ENCODE results near the gene OGFRL1. TPM values are rescaled to one million over a fixed set of nuclear protein-coding genes. Genes with fewer than 3 reads are reported as not detected.

The OGFRL1 gene
- polyA plus RNA-seq, 4 donors: 13.3 to 25.6 (median 20.4) TPM

DNA sequence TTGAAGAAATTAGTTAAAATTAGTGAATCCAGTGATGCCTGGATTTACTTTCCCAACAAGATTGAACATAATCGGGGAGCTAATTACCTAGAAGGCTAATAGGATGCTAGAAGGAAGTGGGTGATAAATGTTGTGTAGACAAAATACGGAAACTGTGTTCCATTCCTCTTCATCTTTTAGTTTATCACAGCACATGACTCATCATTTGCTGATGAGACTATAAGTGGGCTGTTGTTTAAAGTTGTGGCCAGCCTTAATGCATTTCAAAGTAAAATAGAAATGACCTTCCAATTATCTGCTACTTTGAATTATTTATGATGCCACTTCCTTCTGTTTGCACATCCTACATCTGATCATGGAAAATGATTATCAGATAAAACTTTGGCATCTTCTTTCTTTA is 43.4 kb downstream of the OGFRL1 start:
- DNase-seq (ENCODE audit: low read depth in 4 of 4, low spot score in 3 of 4): no peak

DNA sequence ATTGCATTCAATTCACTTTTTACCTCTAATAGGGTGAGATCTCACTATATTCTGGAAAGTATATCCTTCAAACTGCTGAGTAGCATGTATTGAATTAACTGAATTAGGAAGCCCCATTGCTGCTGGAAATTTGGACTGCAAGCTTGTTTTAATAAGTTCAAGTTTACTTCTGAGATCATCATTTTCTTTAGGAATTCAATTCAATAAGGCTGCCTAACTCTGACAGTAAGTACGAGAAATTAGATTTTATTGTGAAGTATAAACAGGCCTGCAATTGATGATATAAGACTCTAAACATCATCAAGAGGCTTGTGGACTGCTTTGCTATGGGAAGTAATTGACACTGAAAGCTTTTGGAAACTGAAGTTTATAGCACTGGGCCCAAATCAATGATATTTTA is 44.4 kb downstream of the OGFRL1 start:
- no peak for DNase-seq (ENCODE audit: low read depth in 4 of 4, low spot score in 3 of 4)

DNA sequence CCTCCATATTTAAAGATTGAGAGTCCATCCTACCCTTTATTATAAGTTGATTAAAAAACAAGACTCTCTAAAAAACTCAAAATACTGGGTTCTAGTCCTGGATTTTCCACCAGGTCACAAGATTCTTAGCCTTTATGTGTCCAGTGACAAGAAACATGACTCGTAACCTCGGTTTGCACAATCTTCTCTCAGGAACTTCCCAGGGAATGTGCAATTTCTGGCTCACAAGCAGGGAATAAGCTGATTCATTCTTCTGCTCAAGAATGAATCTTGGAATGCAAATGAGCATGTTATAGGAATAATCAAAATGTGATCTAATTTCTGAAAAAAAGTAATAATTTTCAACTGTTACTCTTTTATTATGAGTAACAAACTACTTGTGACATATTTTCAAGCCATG is 45.1 kb downstream of the OGFRL1 start:
- no peak for DNase-seq (ENCODE audit: low read depth in 4 of 4, low spot score in 3 of 4)

DNA sequence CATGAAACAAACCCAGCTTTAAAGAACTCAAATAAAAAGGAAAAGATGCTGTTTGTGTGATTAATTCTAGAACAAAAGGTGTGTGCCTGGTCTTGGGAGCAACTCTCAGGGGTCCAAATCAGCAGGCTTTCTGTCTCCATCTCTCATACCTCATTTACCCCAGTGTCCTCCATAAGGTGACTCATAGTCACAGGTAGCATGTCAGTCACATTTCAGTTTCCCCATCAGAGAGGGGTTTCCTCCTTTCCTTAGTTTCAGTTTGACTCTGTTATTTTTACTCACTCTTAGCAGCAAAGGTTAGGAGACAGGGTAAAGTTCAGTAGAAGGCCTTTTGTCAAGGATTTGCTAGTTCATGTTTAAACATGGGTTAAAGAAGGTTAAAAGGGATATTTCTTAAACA is 46.2 kb downstream of the OGFRL1 start:
- DNase-seq (ENCODE audit: low read depth in 4 of 4, low spot score in 3 of 4): no peak

DNA sequence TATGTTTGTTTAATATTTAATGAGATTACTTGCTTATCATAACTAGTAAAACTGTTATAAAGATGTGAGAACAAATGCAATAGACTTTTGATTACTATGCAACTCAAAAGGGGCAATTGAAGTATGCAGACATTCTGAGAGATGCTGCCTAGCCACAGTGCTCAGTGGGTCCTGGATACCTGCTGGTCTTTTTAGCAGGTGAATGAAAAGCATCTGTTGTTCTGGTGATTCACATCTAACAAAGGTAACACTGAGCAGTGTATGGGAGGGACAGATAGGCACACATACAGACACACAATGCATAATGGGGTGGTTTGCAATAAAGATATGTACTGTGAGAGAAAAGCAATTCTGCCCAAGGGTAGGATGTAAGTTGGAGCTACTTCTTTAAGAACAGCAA is 46.9 kb downstream of the OGFRL1 start:
- no peak for DNase-seq (ENCODE audit: low read depth in 4 of 4, low spot score in 3 of 4)

DNA sequence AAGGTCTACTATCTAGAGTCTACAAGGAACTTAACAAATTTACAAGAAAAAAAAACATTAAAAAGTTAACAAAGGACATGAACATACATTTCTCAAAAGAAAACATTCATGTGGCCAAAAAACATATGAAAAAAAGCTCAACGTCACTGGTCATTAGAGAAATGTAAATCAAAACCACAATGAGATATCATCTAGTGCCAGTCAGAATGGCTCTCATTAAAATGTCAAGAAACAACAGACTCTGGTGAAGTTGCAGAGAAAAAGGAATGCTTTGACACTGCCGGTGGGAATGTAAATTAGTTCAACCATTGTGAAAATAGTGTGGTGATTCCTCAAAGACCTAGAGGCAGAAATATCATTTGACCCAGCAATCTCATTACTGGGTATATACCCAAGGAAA is 48.3 kb downstream of the OGFRL1 start:
- DNase-seq (ENCODE audit: low read depth in 4 of 4, low spot score in 3 of 4): no peak

DNA sequence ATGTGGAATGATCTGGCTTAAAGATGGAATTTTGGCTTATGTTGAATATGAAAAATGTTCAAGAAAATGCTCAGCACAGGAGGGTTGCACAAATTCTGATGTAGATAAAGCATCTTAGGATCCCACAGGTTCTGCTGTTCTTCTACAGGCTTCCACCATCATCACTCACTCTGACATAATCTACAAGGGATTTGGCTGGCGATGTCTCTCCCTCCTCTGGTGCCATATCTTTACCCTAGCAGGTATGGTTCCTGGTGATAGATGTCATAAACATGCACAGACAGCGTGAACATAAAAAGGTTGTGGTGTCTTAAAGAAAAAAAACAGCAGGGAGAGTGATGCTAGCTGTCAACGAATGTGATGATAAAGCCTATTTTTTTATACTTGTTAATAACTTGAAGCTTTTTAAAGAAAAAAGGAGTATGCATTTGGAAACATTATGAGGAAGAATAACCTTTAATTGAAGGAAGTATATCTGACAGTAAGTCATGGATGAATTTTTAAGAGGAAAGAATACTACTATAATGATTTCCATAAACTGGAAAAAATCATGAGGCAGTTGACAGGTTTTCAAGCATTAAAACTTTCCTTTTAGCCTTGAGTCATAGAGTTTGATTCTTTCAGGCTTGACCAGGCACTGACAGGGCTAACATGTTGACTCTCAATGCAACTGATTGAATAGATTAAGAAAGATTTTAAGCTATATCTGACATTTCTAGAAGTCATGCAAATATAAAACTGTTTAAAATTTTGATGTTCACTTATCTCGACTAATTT is 50.1 kb downstream of the OGFRL1 start:
- no peak for DNase-seq (ENCODE audit: low read depth in 4 of 4, low spot score in 3 of 4)

DNA sequence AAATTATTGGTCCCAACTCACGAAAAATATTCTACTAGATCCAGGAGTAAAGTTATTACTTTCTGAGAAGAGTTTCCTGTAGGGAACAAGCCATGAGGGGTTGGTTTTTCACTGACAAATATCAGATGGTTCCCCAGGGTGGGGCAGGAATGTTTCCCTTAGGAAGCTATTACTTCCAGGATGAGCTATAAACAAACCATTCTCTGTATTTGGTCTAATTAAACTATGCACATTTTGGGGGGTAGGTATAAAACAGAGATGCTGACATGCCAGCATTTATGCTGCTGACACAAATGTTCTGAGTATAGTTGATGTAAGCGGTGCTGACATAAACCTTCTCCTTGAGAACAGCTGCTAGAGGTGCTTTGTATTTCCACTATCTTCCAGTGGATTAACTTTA is 54.2 kb downstream of the OGFRL1 start:
- no peak for DNase-seq (ENCODE audit: low read depth in 4 of 4, low spot score in 3 of 4)

DNA sequence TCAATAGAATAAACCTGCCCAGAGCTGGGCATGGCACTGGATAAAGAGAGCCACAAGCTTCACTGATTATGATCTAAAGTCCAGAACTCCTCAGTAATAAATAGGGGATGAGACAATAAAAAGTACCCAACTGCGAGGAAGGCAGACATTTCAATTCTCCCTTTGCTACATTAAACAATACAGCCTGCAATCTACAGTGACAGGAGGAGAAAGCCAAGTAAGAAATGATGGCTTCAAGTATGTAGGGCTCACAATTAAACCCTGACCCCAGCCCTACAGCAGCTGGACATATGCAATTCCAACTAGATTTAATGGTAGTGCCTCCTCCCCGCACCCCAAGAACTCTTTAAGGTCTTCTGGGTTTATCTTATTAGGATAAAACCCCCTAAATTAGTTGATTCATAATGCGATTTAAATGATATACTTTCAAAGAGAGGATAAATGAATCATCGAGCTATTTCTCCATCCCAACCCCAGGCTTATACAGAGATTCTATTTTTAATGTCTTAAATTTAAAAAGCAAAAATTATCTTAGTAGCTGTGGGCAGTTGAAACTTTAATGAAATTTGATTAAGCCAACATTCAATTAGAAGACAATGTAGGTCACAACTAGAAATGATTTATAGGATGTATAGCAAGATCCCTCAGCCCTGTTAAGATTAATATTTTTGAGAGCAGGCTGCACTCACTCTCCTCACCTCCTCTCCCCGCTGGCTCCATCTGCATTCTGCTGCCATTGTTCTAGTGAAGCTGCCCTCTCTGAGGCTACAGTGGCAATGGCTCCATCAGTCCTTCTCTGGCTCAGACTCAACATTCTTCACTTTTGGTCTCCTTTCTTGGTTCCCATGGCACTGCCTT is 57.1 kb downstream of the OGFRL1 start:
- no peak for DNase-seq (ENCODE audit: low read depth in 4 of 4, low spot score in 3 of 4)

DNA sequence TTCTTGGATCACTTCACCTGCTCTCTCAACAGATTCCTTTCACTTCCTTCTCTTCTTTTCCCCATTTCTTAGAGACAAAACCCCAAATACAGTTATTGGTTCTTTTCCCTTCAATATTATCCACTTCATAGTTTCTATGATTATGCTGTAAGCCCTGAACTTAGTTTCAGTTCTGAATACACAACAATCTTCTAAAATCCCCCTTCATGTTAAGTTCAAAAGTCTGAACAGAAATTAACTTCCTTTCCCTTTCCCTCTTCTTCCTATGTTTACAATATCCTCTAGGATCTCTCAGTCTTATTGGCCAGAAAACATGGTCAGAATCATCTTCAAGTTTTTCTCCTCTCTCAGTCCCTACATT is 57.7 kb downstream of the OGFRL1 start:
- no peak for DNase-seq (ENCODE audit: low read depth in 4 of 4, low spot score in 3 of 4)

DNA sequence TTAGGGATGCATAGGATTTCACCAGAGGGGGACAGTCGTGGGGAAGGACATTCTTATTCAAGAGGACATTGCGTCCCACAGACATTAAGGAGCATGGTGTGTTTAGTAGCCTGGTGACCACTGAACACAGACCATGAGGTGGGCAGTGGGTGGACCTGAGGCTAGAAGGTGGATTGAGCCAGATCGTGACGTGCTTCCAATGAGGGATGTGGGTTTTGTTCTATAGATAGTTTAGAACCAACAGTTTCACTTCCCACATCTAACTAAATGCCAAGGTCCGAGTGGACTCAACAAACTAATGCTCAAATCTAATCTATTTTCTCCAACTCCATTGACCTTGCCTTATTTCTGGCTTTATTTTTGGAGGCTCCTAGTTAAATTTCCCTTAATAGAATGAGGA is 58.5 kb downstream of the OGFRL1 start:
- no peak for DNase-seq (ENCODE audit: low read depth in 4 of 4, low spot score in 3 of 4)

DNA sequence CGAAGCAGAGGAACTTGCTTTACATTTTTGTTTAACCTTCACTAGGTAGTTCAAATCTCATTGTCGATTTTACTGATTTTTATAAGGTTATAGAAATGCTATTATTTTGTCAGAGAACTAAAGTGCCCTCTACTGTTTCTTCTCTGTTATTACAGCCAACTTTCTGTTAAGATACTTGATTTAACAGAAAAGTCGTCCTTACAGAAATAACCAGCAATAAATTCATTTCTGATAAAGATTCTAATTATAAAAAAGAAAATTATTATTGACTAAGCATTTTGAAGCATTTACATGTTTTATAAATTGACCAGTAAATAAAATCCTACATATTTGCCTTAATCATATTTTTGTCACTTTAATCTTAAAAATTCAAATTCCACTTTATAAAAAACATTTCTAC is 60.8 kb downstream of the OGFRL1 start:
- DNase-seq (ENCODE audit: low read depth in 4 of 4, low spot score in 3 of 4): no peak

DNA sequence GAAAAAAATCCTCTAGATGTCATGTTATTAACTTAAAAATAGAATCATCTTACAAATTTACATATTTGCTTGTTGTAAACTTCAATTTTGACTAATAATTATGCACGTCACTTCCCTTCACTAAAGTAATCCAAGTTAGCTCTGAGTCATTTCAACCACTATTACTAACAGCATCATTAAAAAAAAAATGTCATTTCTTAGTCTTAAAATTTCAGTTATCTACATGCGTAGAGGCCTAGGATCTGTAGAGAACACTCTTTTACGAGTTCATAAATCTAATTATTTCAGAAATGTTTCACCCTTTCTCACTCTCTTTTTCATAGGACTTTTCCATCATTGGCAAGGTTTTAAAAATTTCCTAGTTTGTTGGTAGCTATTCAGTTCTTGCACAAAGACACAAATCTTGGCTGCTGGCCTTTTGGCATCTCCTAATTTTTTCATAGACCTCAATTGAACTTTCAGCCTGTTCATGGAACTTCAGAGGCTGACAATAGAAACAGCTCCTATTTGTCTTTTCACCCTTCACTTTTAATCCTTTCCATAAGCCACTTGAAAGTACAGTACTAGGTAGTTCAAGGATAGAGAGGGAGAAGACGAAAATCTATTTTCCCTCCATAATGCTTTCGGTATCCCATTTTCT is 61.5 kb downstream of the OGFRL1 start:
- DNase-seq (ENCODE audit: low read depth in 4 of 4, low spot score in 3 of 4): no peak

DNA sequence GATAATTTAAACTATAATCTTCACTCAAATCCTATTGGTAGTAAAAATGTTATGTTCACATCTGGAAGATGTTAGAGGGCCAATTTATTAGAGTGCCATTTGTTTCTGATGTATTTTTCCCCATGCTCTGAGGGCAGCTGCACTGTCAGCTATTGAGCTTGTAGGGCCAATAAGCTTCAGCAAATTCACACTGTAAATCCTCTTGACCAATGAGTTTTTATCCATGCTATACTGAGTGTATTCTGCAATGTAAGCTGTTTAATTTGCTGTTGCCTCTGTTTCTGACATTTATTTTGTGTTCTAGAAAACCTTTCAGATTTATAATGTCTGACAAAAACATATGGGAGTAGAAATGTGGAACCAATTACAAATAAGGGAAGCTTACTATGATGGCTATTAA is 62.6 kb downstream of the OGFRL1 start:
- DNase-seq (ENCODE audit: low read depth in 4 of 4, low spot score in 3 of 4): no peak
